GOT3 (cell line): ENCODE measurements around the gene KRTAP17-1.
"Not testable (repeated sequence)": the region's sequence is repeated elsewhere in the genome, so short reads cannot be mapped to it uniquely, and the experiment has no call there.

ENCODE experiments used
- DNase-seq: peaks from one replicate; lab custom pipeline; 2025; ENCODE audit warnings: mixed read lengths; lab: John Stamatoyannopoulos, UW

KRTAP17-1 gene

DNA sequence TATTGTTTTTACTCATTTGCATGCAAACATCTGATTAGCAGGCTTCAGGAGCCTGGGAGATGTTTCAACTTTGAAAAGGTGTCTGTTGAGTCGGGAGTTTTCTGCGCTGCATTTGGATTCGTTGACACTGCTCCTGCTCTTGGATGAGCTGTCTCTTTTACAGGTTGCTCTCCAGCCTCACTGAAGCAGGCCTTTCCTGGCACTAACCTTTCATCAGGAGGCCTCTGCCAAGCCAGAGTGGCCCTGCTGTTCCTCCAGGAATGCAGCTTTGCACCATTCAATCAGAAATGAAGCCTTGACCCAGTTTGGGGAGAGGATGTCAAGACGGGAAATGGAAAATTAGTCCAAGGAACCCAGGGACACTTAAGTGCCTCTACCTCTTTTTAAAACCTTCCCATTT lies 12.5 kb downstream of the KRTAP17-1 start:
- no peak for DNase-seq

DNA sequence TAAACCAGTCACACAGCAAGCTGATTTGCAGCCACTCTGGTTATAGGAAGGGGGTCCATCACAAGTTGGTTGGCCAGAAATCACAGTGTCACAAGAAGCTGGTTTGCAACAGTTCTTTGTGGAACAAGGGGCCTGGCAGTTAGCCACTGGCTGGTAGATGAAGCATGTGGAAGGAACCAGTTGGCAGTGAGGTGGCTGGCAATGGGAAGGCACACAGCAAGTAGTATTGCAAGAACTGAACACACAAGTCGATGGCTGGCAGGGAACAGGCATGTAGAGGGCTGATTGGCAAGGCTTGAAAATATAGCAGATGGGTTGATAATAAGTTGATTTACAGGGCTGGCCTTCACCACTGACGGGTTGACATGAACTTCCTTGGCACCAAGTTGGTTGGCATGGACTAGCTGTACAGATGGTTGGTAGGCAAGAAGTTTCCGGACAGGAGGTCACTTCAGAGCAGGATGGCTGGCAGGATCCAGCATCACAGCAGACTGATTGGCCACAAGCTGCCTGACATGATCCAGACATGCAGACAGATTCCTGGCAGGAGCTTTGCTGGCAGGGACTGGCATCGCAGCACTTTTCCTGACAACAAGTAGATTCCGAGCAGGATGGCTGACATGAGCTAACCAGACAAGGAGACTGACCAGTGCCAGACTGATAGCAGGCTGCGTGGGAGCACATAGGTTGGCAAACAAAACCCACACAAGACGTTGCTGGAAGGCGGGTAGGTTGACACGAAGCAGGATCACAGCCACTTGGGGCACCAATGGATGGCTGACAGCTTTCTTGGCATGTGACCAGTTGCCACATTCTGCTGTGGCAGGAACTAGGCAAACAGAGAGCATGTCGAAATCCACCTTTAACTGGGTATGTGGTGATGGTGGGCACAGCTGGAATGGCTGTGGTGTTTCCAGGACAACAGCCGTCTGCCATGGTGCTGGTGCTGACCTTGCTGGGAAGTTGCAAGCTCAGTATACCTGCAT lies 13.3 kb downstream of the KRTAP17-1 start, which contains the start of gene KRTAP29-1:
TSS of gene KRTAP29-1 (minus strand) at position 936 of the 986 bp plus-strand sequence. CDS start at position 936, 0 bp downstream.
- DNase-seq: no peak

DNA sequence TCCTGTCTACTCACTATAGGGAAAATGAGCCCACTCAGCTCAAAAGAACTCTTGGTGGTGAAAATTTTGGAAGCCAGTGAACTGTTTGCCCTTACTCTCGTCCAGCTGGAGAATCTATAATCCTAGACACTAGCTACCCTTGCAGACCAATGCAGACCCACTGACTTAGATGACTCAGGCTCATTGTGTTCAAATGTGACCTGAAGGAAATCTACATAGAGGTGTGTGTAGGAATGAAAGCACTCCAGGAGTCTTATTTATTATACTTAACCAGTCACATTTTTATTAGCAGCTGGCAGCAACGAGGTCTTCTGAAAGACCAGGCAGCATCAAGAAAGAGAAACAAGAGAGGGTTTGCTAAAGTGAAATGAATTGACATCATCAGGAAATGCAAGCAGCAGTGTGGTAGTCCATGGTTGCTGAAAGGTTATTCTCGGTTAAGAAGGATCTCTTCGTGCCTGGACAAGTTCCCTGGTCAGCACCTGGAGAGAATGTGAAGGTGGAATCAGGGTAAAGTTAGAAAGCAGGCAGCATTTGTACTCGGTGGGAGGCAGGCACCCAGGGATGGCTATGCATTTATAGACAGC lies 14.2 kb downstream of the KRTAP17-1 start:
- DNase-seq: no peak

DNA sequence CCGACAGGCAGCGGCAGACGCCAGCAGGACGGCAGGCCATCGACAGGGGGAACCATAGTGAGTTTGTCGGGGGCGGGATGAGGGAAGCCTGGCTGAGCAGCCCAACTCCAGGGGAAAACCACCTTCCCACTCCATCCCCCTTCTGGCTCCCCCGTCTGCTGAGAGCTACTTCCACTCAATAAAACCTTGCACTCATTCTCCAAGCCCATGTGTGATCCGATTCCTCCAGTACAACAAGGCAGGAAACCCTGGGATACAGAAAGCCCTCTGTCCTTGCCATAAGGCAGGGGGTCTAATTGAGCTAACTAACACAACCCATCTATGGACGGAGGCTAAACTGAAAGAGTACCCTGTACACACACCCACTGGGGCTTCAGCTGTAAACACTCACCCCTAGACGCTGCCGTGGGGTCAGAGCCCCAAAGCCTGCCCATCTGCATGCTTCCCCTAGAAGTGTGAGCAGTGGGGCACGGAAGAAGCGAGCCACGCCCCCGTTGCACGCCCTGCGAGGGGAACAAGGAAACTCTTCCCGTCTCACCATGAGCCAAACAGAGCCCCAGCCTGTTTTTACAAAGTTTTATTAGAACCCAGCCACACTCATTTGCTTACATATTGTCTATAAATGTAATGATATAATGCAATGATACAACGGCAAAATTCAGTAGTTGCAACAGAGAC lies 16.9 kb downstream of the KRTAP17-1 start:
- no peak for DNase-seq

DNA sequence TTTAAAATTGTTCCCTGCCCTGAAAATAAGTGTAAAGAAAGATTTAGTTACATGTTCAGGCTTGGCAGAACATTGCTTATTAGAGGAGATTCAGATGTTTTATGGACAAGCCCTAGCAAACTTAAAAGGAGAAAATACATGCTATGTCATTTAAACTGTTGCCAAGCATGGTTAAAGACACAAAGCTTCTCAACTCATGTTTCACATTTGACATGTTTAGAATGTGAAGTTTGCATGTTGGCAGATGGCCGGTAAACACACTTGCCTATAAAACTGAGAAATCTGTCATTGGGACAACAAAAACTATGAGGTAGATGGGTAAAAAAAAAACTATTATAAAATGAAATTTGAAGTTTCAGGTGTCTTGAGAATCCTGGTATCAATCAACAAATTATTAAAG lies 18.7 kb downstream of the KRTAP17-1 start:
- no peak for DNase-seq

DNA sequence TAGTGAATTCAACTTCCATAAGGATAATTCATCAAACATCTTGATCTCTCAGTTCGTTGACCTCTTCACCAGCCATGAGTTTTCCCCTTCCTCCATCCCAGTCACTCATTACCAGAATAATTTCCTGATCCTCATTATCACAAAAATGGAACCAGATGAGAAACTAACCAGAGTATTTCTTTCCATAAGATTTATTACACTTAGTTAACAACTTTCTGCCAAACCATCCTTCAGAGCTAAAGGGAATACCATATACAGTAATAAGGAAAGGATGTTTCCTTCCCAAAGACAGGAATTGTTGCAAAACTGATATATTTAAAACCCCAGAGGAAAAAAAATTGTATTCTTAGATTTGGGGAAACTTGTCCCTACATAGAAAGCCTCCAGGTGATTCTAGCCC lies 21.5 kb downstream of the KRTAP17-1 start:
- no peak for DNase-seq

DNA sequence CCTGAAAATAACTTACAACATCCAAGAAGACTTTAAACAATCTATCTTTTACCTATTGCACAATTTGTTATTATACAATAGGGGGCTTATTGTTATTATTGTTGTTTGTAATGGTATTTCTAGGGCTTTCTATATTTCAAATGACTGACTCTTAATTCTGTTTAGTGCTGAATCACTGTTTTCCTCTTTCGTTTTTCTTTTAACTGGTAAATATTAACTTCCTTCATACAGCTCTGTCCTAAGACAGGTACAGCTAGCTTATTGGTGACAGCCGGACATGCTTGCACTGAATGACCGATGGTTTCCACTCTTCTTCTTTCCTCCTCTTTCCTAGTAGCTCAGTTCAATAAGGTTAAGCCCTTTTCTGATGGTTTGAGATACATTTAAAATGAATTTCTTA lies 28.5 kb downstream of the KRTAP17-1 start:
- DNase-seq: no peak

DNA sequence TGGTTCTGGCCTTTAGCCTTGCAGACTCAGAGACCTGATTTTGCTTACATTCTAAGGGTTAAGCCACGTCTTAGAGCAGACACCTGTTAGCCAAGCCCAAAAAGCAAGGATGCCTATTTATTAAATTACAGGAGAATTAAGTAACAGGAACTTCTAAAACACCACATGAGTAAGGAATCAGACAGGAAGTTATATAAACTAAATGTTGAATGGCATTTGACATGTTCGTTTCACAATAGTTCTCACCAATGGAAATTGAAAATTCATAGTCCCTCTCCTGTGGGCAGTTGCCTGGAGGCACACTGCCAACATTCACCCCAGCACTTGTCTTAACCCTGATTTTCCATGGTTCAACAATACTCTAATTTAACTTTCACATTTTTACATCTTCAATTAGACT lies 31.0 kb downstream of the KRTAP17-1 start:
- no peak for DNase-seq

DNA sequence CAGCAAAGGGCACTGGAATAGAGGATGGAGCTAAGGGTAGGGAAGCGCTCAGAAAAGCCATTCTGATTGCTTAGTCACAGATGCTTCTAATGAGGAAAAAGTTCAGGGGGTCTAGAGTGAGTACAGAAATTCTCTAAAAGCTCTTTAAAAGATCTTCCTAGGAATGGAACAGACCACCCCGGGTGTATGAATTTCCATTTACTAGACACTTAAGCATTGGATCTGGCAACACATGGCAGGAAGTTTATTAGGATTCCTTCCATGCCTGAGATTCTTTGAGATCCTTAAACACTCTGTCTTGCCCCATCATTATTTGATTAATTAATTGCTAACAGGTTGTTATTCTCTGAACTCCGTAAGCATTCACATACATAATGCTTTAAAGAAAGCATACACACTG lies 31.5 kb downstream of the KRTAP17-1 start:
- no peak for DNase-seq

DNA sequence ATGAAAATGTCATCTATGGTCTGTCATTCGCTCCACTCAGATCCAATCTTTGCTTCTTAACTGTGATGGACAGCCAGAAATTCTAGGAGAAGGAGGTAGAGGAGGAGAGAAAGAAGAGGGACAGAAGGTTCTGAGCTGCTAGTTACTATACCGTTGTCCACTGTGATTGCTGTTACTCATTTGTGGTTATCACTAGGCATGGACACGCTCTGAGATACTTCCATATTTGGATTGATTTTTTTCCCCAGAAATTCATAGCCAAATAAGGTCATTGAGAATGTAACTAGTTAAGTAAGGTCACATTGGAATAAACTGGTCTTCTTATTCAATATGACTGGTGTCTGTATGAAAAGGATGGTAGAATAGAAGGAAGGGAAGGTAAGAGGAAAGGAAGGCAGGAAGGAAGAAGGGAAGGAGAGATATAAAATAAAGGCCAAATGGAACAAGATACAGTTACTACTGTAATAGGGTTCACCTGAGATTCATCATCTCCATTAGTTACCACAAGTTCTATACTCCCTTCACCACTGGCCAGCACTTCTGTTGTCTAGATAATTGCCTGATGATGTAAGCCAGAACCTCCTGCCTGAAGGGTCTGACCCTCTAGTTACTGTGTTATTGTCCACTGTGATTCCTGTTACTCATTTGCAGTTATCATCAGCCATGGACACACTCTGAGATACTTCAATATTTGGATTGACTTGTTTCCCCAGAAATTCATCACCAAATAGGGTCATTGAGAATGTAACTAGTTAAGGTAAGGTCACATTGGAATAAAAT lies 37.1 kb downstream of the KRTAP17-1 start:
- DNase-seq: no peak

DNA sequence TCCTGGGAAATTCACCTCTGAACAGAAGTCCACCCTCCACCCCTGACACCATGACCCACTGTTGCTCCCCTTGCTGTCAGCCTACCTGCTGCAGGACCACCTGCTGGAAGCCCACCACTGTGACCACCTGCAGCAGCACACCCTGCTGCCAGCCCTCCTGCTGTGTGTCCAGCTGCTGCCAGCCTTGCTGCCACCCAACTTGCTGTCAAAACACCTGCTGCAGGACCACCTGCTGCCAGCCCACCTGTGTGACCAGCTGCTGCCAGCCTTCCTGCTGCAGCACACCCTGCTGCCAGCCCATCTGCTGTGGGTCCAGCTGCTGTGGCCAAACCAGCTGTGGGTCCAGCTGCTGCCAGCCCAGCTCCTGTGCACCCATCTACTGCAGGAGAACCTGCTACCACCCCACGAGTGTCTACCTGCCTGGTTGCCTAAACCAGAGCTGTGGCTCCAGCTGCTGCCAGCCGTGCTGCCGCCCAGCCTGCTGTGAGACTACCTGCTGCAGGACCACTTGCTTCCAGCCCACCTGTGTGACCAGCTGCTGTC lies 39.8 kb downstream of the KRTAP17-1 start, which contains the start of gene KRTAP9-7:
TSS of gene KRTAP9-7 (plus strand) at position 51 of the 543 bp plus-strand sequence. CDS start at position 51, 0 bp downstream.
- DNase-seq: not testable (repeated sequence)

DNA sequence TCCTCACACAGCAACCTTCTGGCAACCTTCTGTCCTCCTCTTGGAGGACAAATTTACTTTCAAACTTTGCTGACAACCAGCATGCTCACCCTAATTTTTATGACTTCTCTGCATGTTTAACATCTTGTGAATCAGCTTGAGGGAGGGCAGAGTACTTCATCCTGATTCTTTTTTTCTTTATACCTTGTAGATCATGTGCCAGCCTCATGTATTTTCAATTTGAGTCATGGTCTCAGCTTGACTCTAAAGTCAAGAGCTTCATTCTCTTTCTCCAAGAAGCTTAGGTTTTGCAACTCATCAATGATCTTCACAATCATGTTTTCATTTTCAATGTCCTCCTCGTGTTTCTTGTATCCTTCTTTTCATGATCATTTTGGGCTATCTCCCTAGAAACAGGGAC lies 43.7 kb downstream of the KRTAP17-1 start:
- no peak for DNase-seq

DNA sequence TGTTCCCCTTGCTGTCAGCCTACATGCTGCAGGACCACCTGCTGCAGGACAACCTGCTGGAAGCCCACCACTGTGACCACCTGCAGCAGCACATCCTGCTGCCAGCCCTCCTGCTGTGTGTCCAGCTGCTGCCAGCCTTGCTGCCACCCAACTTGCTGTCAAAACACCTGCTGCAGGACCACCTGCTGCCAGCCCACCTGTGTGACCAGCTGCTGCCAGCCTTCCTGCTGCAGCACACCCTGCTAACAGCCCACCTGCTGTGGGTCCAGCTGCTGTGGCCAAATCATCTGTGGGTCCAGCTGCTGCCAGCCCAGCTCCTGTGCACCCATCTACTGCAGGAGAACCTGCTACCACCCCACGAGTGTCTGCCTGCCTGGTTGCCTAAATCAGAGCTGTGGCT lies 44.2 kb downstream of the KRTAP17-1 start:
- not testable (repeated sequence) for DNase-seq

DNA sequence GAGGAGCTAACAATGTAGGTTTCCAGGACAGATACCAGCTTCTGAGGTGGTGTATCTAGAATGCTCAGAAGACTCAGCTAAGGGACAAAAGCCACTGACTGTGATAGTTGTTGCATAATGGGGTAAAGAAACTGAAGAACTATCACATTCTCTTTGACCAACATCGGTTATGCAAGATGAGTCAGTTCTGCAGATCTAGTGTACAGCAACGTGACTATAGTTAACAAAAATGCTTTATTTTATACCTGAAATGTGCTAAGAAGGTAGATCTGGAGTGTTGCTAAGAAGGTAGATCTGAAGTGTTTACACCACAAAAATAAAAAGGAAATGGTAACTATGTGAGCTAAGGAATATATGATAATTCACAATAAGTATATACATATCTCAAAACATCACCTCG lies 47.8 kb downstream of the KRTAP17-1 start:
- DNase-seq: no peak

DNA sequence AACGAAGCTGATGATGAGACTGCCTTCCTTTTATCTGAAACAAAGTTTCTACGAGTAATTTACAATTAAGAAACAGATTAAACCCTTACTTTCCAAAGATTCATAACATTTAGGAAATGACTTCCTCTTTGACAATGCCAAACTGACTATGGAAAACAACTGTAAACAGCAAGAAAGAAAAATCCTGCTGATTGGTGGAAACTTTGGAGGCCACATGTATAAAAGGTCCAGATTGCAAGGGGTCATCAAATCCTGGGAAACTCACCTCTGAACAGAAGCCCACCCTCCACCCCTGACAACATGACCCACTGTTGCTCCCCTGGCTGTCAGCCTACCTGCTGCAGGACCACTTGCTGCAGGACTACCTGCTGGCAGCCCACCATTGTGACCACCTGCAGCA lies 50.4 kb downstream of the KRTAP17-1 start, which contains the start of gene KRTAP9-6:
TSS of gene KRTAP9-6 (plus strand) at position 301 of the 400 bp plus-strand sequence. CDS start at position 301, 0 bp downstream.
- no peak for DNase-seq
